SK-N-SH treated with all-trans-retinoic acid at 6 μM for 48 hours (cell line): ENCODE results near the gene DCST2.

Experiments
- ARNTL ChIP-seq: fragments of 450-650 bp; formaldehyde crosslinking; IDR thresholded peaks from 2 replicates; pipeline ENCODE4 v1.5.0; 2020; ENCODE audit warnings: low read depth, mild to moderate bottlenecking, moderate library complexity, borderline replicate concordance
- ESRRG ChIP-seq: fragments of 250-450 bp; sonication (Bioruptor Pico); IDR thresholded peaks from 2 replicates; pipeline ENCODE4 v1.6.1; 2021; ENCODE audit warnings: mild to moderate bottlenecking
- ISL1 ChIP-seq: fragments of 250-450 bp; sonication (Bioruptor Pico); IDR thresholded peaks from 2 replicates; pipeline ENCODE4 v2.1.2; 2022; ENCODE audit warnings: mild to moderate bottlenecking, moderate library complexity
- RARB ChIP-seq: fragments of 250-450 bp; sonication (Bioruptor Pico); IDR thresholded peaks from 2 replicates; pipeline ENCODE4 v1.8.0; 2021; ENCODE audit warnings: mild to moderate bottlenecking, moderate library complexity
- ZFP30 ChIP-seq: fragments of 450-650 bp; formaldehyde crosslinking; IDR thresholded peaks from 2 replicates; pipeline ENCODE4 v1.5.0; 2022; ENCODE audit warnings: mild to moderate bottlenecking, moderate library complexity
- ZNF565 ChIP-seq: fragments of 450-650 bp; formaldehyde crosslinking; conservative IDR thresholded peaks from 2 replicates; pipeline ENCODE4 v1.5.0; 2020; ENCODE audit warnings: low read depth, mild to moderate bottlenecking, moderate library complexity
- TF ChIP-seq, protein P1 (sequence below): fragments of 250-450 bp; sonication (Bioruptor Pico); IDR thresholded peaks from 2 replicates; pipeline ENCODE4 v1.8.0; 2020; ENCODE audit warnings: mild to moderate bottlenecking, moderate library complexity, borderline replicate concordance
- TF ChIP-seq, protein P2 (sequence below): fragments of 250-450 bp; sonication (Bioruptor Pico); IDR thresholded peaks from 2 replicates; pipeline ENCODE4 v1.5.1; 2020; ENCODE audit warnings: low read depth, mild to moderate bottlenecking, moderate library complexity
- TF ChIP-seq, protein P3 (sequence below): fragments of 250-450 bp; sonication (Bioruptor Pico); IDR thresholded peaks from 2 replicates; pipeline ENCODE4 v1.5.0; 2020; ENCODE audit warnings: mild to moderate bottlenecking, moderate library complexity
- TF ChIP-seq, protein P4 (sequence below): fragments of 250-450 bp; sonication (Bioruptor Pico); IDR thresholded peaks from 2 replicates; pipeline ENCODE4 v1.8.0; 2021; ENCODE audit warnings: low read depth, mild to moderate bottlenecking, moderate library complexity, borderline replicate concordance

DNA sequence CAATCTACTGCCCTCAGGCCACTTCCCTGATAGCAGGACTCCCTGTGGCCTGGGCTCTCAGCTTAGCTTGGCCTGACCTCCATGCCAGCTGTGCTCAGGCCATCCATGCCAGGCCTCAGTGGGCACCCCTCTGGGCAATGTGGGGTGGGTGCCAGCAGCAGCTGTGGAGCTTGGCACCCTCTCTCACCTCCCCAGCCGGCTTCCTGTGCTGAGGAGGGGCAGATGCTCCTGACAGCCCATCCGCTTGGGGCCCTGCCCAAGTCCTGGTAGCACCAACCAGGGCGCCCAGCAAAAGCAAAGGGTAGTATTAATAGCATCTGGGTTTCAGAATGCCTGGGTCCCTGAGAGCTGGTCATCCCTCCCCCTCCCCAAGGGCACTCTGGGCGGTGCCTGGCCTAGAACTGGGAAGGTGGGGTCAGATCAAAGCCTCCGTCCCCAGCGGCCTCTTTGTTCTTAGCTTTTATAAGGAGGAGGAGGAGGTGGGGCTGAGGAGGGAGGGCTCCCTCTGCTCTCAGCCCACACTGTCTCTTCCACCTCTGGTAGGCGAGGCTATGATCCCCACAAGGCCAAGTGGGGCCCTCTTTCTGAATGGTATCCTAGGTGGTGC, 36.1 kb upstream of the DCST2 start:
- TF ChIP-seq, protein P1, sequence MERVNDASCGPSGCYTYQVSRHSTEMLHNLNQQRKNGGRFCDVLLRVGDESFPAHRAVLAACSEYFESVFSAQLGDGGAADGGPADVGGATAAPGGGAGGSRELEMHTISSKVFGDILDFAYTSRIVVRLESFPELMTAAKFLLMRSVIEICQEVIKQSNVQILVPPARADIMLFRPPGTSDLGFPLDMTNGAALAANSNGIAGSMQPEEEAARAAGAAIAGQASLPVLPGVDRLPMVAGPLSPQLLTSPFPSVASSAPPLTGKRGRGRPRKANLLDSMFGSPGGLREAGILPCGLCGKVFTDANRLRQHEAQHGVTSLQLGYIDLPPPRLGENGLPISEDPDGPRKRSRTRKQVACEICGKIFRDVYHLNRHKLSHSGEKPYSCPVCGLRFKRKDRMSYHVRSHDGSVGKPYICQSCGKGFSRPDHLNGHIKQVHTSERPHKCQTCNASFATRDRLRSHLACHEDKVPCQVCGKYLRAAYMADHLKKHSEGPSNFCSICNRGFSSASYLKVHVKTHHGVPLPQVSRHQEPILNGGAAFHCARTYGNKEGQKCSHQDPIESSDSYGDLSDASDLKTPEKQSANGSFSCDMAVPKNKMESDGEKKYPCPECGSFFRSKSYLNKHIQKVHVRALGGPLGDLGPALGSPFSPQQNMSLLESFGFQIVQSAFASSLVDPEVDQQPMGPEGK (CRISPR knock-in tag), result no peak
- no peak for TF ChIP-seq ISL1
- TF ChIP-seq ARNTL (CRISPR knock-in tag), result no peak
- no peak for TF ChIP-seq RARB (CRISPR knock-in tag)
- no peak for TF ChIP-seq ZFP30 (CRISPR knock-in tag)
- TF ChIP-seq ESRRG (CRISPR knock-in tag), result no peak
- no peak for TF ChIP-seq ZNF565 (CRISPR knock-in tag)
- TF ChIP-seq, protein P2, sequence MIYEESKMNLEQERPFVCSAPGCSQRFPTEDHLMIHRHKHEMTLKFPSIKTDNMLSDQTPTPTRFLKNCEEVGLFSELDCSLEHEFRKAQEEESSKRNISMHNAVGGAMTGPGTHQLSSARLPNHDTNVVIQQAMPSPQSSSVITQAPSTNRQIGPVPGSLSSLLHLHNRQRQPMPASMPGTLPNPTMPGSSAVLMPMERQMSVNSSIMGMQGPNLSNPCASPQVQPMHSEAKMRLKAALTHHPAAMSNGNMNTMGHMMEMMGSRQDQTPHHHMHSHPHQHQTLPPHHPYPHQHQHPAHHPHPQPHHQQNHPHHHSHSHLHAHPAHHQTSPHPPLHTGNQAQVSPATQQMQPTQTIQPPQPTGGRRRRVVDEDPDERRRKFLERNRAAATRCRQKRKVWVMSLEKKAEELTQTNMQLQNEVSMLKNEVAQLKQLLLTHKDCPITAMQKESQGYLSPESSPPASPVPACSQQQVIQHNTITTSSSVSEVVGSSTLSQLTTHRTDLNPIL (CRISPR knock-in tag), result no peak
- TF ChIP-seq, protein P3, sequence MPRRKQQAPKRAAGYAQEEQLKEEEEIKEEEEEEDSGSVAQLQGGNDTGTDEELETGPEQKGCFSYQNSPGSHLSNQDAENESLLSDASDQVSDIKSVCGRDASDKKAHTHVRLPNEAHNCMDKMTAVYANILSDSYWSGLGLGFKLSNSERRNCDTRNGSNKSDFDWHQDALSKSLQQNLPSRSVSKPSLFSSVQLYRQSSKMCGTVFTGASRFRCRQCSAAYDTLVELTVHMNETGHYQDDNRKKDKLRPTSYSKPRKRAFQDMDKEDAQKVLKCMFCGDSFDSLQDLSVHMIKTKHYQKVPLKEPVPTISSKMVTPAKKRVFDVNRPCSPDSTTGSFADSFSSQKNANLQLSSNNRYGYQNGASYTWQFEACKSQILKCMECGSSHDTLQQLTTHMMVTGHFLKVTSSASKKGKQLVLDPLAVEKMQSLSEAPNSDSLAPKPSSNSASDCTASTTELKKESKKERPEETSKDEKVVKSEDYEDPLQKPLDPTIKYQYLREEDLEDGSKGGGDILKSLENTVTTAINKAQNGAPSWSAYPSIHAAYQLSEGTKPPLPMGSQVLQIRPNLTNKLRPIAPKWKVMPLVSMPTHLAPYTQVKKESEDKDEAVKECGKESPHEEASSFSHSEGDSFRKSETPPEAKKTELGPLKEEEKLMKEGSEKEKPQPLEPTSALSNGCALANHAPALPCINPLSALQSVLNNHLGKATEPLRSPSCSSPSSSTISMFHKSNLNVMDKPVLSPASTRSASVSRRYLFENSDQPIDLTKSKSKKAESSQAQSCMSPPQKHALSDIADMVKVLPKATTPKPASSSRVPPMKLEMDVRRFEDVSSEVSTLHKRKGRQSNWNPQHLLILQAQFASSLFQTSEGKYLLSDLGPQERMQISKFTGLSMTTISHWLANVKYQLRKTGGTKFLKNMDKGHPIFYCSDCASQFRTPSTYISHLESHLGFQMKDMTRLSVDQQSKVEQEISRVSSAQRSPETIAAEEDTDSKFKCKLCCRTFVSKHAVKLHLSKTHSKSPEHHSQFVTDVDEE (CRISPR knock-in tag), result no peak
- TF ChIP-seq, protein P4, sequence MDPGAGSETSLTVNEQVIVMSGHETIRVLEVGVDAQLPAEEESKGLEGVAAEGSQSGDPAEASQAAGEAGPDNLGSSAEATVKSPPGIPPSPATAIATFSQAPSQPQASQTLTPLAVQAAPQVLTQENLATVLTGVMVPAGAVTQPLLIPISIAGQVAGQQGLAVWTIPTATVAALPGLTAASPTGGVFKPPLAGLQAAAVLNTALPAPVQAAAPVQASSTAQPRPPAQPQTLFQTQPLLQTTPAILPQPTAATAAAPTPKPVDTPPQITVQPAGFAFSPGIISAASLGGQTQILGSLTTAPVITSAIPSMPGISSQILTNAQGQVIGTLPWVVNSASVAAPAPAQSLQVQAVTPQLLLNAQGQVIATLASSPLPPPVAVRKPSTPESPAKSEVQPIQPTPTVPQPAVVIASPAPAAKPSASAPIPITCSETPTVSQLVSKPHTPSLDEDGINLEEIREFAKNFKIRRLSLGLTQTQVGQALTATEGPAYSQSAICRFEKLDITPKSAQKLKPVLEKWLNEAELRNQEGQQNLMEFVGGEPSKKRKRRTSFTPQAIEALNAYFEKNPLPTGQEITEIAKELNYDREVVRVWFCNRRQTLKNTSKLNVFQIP (CRISPR knock-in tag), result no peak
